Breast epithelium (tissue), 3 donors: Measurements from ENCODE around the gene SECTM1.

Experiments
- POLR2AphosphoS5 ChIP-seq, 3 donors: sonication (generic); formaldehyde crosslinking; IDR thresholded peaks; one replicate each; pipeline ENCODE4 v1.6.1; 2017; ENCODE audit warnings: antibody characterized with exemption in 3 of 3
- TF ChIP-seq, protein P1 (sequence below), 3 donors: fragments of 450-650 bp; IDR thresholded peaks; one replicate each; pipeline ENCODE4 v1.5.1; 2016 to 2017; ENCODE audit warnings: antibody characterized with exemption in 3 of 3, mild to moderate bottlenecking in 3 of 3, moderate library complexity in 3 of 3

DNA sequence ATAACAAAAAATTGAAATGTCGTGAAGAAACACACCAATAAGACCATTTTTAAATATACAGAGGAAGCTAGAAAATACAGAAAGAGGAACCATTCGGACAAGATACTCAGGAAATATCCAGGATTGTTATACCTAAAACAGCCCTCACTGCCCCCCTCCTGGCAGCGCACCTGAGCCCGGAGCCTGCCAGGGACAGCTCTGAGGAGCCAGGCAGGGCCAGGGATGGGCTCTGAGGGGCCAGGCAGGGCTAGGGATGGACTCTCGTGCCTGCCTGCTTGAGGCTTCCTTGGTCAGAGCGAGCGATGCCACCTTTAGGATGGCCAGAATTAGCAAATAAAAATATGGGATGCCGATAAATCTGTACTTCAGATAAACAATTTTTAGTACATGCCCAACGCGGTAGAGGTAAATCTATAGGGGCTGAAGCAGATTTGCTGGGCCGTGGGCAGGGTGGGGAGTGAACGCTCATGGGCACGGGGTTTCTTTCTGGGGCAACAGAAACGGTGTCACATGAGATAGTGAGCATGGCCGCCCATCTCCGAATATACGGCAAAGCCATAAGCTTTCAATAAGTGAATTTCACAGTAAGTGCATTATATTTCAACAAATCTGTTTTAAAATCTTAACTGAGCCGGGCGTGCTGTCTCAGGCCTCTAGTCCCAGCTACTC lies 41.9 kb downstream of the SECTM1 start:
- TF ChIP-seq, protein P1, sequence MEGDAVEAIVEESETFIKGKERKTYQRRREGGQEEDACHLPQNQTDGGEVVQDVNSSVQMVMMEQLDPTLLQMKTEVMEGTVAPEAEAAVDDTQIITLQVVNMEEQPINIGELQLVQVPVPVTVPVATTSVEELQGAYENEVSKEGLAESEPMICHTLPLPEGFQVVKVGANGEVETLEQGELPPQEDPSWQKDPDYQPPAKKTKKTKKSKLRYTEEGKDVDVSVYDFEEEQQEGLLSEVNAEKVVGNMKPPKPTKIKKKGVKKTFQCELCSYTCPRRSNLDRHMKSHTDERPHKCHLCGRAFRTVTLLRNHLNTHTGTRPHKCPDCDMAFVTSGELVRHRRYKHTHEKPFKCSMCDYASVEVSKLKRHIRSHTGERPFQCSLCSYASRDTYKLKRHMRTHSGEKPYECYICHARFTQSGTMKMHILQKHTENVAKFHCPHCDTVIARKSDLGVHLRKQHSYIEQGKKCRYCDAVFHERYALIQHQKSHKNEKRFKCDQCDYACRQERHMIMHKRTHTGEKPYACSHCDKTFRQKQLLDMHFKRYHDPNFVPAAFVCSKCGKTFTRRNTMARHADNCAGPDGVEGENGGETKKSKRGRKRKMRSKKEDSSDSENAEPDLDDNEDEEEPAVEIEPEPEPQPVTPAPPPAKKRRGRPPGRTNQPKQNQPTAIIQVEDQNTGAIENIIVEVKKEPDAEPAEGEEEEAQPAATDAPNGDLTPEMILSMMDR (IDR thresholded peaks at IDR 0.05), result no peak
- TF ChIP-seq POLR2AphosphoS5 (IDR thresholded peaks at IDR 0.05), result no peak
